Pancreas (tissue), 10 donors: ENCODE measurements around the gene SIAH3. TPM values are rescaled to one million over a fixed set of nuclear protein-coding genes. Genes with fewer than 3 reads are reported as not detected.

ENCODE experiments used
- ATAC-seq, 4 donors: fragments of 200-7000 bp; cut with Tn5 transposase; one replicate each; pipeline versions ENCODE4 v1.8.0 to v1.9.1; 2020; ENCODE audit warnings: mild to moderate bottlenecking in 4 of 4, moderate library complexity in 4 of 4
- DNase-seq, 6 donors: peaks; one replicate each; pipeline ENCODE4 v3.0.0-alpha.2; 2020
- FAIRE-seq: peaks from 2 replicates; lab custom pipeline; 2012; peaks lifted over from hg19 to GRCh38; lab: Jason Lieb, UNC
- H3K27ac ChIP-seq, 4 donors: fragments of 200-600 bp; sonication (generic); 1 replicate in 3 of 4; 2 replicates in 1 of 4; pipeline versions ENCODE4 v1.5.0 to v1.8.0; 2020
- H3K27me3 ChIP-seq, 4 donors: fragments of 200-600 bp; one replicate each; pipeline ENCODE4 v1.8.0; 2021
- H3K36me3 ChIP-seq, 3 donors: fragments of 200-600 bp; sonication (generic) in 1 of 3; one replicate each; pipeline versions ENCODE4 v1.5.0 to v1.8.0; 2020 to 2021
- H3K4me1 ChIP-seq, 3 donors: fragments of 200-600 bp; one replicate each; pipeline ENCODE4 v1.8.0; 2021
- H3K4me3 ChIP-seq, 4 donors: fragments of 200-600 bp; sonication (generic) in 2 of 4; one replicate each; pipeline versions ENCODE4 v1.5.0 to v1.8.0; 2020 to 2021
- H3K9me3 ChIP-seq, 4 donors: fragments of 200-600 bp; one replicate each; pipeline ENCODE4 v1.8.0; 2021
- WGBS, 2 donors: extraction: QIAGEN DNeasy Blood & Tissue Kit; methylation state at CpG; one replicate each; pipeline ENCODE4 v1.1.7; 2013; 5-methylcytosine and 5-hydroxymethylcytosine counted together
- intact Hi-C, 3 donors: fragments of 100-400 bp; cut with DNase I; formaldehyde crosslinking; loops; one replicate each; pipeline versions ENCODE4 v1.11.1 to v1.14.2; 2022
- polyA plus RNA-seq, 2 donors: library from polyadenylated mRNA; stranded (reverse); fragments of 200-250 nt; gene quantifications; one replicate each; pipeline ENCODE4 v1.2.3, GENCODE V29; 2013
- total RNA-seq, 6 donors: library from RNA; stranded (reverse); fragmentation: NEBNext Ultra II Directional in 4 of 6; extraction: Animal tissue kit (Norgen Biotek cat#: 25700) in 4 of 6; gene quantifications; one replicate each; pipeline versions ENCODE4 v1.2.1 to v1.2.4, GENCODE V29; 2021 to 2023
- TF ChIP-seq, protein P1 (sequence below), 4 donors: fragments of 200-600 bp; sonication (generic) in 3 of 4; IDR thresholded peaks; one replicate each; pipeline versions ENCODE4 v1.5.0 to v1.8.0; 2021; ENCODE audit warnings: antibody characterized with exemption in 4 of 4
- donor health status: healthy with polysubstance abuse.
- donor health status: DM: no; HTN: no; CAD: no; lungs with moderate emphysema.
- donor health status: DM: no; HTN: no; CAD: no.
- donor health status: control.
- donor health status: control.
- donor health status: Bipolar disorder and iron deficiency.
- donor health status: DM: yes; HTN: yes; CAD: no.
- donor health status: DM: no; HTN: no; CAD: no.
- donor health status: DM: no; HTN: no; CAD: no.
- donor health status: DM: yes; HTN: yes; CAD: no.

SIAH3 gene
- total and polyA plus RNA-seq, 8 donors, result 0.03 TPM; not detected in 7

DNA sequence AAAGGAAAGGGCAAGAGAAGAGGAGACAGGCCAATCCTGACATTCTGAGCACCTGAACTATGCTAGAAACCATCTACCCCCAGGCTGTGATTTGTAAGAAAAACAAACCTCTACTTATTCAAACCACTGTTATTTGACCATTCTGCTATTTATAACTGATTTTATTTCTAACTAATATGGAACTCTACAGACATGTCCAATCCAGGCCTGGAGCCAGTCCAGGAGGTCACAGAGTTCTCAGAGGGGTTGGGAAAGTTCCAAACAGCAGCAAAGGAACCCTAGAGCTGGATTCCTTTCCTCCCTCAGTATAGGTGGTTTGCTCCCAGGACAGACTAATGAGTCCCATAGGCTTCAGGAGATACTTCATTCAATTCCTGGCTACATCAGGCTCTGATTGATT lies 24.2 kb downstream of the SIAH3 start:
- H3K9me3 ChIP-seq, result no peaks in the 10 kb centered on the region
- no peaks in the 10 kb centered on the region for H3K4me1 ChIP-seq
- TF ChIP-seq, protein P1, sequence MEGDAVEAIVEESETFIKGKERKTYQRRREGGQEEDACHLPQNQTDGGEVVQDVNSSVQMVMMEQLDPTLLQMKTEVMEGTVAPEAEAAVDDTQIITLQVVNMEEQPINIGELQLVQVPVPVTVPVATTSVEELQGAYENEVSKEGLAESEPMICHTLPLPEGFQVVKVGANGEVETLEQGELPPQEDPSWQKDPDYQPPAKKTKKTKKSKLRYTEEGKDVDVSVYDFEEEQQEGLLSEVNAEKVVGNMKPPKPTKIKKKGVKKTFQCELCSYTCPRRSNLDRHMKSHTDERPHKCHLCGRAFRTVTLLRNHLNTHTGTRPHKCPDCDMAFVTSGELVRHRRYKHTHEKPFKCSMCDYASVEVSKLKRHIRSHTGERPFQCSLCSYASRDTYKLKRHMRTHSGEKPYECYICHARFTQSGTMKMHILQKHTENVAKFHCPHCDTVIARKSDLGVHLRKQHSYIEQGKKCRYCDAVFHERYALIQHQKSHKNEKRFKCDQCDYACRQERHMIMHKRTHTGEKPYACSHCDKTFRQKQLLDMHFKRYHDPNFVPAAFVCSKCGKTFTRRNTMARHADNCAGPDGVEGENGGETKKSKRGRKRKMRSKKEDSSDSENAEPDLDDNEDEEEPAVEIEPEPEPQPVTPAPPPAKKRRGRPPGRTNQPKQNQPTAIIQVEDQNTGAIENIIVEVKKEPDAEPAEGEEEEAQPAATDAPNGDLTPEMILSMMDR (IDR thresholded peaks at IDR 0.05), result no peak
- no peak for DNase-seq
- intact Hi-C loops, result no loop called here
- H3K4me3 ChIP-seq, result no peak overlapping the region
- FAIRE-seq, result no peak
- ATAC-seq, result no peak
- no peak overlapping the region for H3K27ac ChIP-seq
- no peaks in the 10 kb centered on the region for H3K36me3 ChIP-seq
- no peaks in the 10 kb centered on the region for H3K27me3 ChIP-seq

DNA sequence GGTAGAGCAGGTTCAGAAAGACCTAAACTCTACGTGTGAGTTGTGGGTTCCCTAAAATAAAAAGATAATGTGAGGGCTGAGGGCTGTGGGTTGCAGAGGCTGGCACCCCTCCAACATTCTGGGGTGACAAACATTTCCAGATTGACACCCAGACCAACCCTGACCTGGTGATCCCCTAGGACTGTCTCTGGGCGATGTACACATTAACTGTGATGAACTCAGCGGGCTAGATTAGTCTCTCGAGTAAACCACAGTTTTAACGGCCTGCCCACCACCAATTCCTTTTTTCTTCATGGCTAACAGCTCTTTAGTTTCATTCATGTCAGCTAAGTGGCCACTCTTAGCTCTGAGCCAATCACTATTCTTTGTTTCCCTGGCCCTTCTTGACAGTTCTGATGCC lies 24.8 kb downstream of the SIAH3 start:
- ATAC-seq (no peak), FAIRE-seq (no peak), DNase-seq (no peak)
- H3K4me1 ChIP-seq, result no peaks in the 10 kb centered on the region
- no peak overlapping the region for H3K27ac ChIP-seq
- H3K27me3 ChIP-seq, result no peaks in the 10 kb centered on the region
- WGBS, 2 donors, result 67 to 82% methylated on average over 5 of the region's 5 CpGs
- intact Hi-C loops, result no loop called here
- H3K36me3 ChIP-seq, result no peaks in the 10 kb centered on the region
- H3K9me3 ChIP-seq, result no peaks in the 10 kb centered on the region
- no peak overlapping the region for H3K4me3 ChIP-seq
- TF ChIP-seq, protein P1 (IDR thresholded peaks at IDR 0.05), result no peak

DNA sequence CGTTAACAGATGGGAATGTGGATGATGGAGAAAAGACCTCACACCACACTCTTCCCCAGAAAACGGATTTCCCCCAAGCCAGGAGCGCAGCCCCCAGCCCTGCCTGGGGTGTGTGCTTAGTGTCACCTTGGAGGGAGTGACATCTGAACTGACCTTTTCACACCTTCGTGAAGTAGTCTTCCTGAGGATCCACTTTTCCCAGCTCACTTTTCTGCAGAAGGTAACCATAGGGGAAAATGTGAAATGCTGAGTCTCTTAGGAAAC lies 26.2 kb downstream of the SIAH3 start:
- no peaks in the 10 kb centered on the region for H3K36me3 ChIP-seq
- no peaks in the 10 kb centered on the region for H3K9me3 ChIP-seq
- H3K4me1 ChIP-seq, result no peaks in the 10 kb centered on the region
- intact Hi-C loops, result no loop called here
- TF ChIP-seq, protein P1 (IDR thresholded peaks at IDR 0.05), result no peak
- no peaks in the 10 kb centered on the region for H3K27me3 ChIP-seq
- DNase-seq (no peak), FAIRE-seq (no peak), ATAC-seq (no peak)
- H3K27ac ChIP-seq, result no peak overlapping the region
- WGBS, 2 donors, result 85% methylated on average over 4 of the region's 4 CpGs
- H3K4me3 ChIP-seq, result no peak overlapping the region

DNA sequence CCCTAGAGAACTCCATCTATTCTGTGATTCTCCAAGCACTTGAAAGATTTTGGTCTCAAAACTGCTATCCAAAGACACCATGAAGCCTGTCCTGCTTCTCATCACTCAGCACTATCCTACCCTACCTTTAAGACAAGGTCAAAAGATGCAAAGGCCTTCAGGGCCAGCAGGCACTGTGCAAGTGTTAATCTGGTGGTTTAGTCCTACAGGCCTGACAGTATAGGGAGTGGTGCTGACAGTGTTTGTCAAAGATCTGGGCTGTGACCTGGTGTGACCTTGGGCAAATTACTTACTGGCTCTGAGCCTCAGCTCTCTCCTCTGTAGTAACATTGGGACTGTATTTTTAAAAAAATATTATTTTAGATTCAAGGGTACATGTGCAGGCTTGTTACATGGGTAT lies 28.0 kb downstream of the SIAH3 start:
- FAIRE-seq, result no peak
- TF ChIP-seq, protein P1 (IDR thresholded peaks at IDR 0.05), result no peak
- intact Hi-C loops, result no loop called here

DNA sequence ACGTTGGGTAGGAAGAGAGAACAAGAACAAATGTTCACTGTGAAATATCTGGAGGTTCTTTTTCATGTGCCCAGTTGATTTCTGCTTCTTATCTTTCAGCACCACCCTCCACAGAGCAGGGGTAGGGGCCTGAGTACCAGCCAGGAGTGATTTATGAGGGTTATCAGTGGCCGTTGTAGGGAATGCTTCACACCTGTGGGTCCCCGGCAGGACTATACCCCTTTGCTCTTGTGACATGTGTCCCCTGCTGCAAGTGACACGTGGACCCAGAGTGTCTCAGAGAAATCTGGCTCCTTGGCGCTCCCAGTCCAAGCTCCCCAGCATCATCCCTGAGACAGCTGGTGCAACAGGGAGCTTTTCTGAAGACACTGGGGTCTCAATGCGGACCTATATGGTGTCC lies 29.7 kb downstream of the SIAH3 start:
- 61 to 66% methylated on average over 6 of the region's 6 CpGs for WGBS, 2 donors
- no peak overlapping the region for H3K4me3 ChIP-seq

More for the DNA sequence above, 28.0 kb downstream of the SIAH3 start:
- DNase-seq (no peak), ATAC-seq (no peak)
- Histone ChIP-seq H3K9me3 (no peaks in the 10 kb centered on the region), H3K4me3 (no peak overlapping the region), H3K27me3 (no peaks in the 10 kb centered on the region), H3K36me3 (no peaks in the 10 kb centered on the region), H3K4me1 (no peaks in the 10 kb centered on the region), H3K27ac (no peak overlapping the region)

More for the DNA sequence above, 29.7 kb downstream of the SIAH3 start:
- H3K4me1 ChIP-seq, result no peaks in the 10 kb centered on the region
- FAIRE-seq (no peak), DNase-seq (no peak), ATAC-seq (no peak)
- H3K27ac ChIP-seq, result no peak overlapping the region
- TF ChIP-seq, protein P1 (IDR thresholded peaks at IDR 0.05), result no peak
- no peaks in the 10 kb centered on the region for H3K27me3 ChIP-seq
- H3K9me3 ChIP-seq, result no peaks in the 10 kb centered on the region
- no peaks in the 10 kb centered on the region for H3K36me3 ChIP-seq
- intact Hi-C loops, result no loop called here
